ENCODE results near the gene THAP4. TPM values are rescaled to one million over a fixed set of nuclear protein-coding genes. Genes with fewer than 3 reads are reported as not detected.
"Not testable (repeated sequence)": the region's sequence is repeated elsewhere in the genome, so short reads cannot be mapped to it uniquely, and the experiment has no call there.

THAP4 gene
- total and polyA plus RNA-seq, 9 donors = 36.3 to 51.7 (median 43.9) TPM

DNA sequence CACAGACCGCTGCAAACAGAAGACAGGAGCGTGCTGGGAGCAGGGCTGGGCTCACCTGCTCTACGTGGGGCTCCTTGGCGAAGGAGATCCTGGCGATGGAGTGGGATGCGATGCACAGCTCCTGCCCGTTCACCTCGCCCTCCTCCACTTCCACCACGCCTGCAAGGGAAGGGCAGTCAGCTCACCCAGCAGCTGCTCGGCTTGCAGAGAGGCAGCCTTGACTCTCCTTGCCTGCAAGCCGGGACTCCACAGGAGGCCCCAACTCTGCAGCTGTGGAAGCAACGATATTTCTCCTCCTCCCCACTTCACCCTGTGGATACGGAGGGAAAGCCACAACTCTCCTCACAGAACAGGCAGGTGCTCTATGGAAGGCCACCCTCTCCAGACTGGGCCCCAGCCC, 35.1 kb downstream of the THAP4 start:
- Histone ChIP-seq H3K9me3 (replicated peaks; ENCODE audit: control insufficient read depth, low read depth, low read length) (no peaks in the 10 kb centered on the region), H3K36me3 (ENCODE audit: control insufficient read depth, insufficient read depth, low read length) (peaks cover 51% of the 10 kb centered on the region), H3K4me3 (ENCODE audit: low read length) (no peak overlapping the region), H3K27me3 (ENCODE audit: control insufficient read depth, insufficient read depth, low read length) (no peaks in the 10 kb centered on the region), H3K4me1 (ENCODE audit: control insufficient read depth, insufficient read depth, low read length) (no peaks in the 10 kb centered on the region), H3K27ac (ENCODE audit: low read length) (no peak overlapping the region)
- WGBS (ENCODE audit: insufficient coverage) = 94% methylated on average over 11 of the region's 13 CpGs
- no peak for DNase-seq

DNA sequence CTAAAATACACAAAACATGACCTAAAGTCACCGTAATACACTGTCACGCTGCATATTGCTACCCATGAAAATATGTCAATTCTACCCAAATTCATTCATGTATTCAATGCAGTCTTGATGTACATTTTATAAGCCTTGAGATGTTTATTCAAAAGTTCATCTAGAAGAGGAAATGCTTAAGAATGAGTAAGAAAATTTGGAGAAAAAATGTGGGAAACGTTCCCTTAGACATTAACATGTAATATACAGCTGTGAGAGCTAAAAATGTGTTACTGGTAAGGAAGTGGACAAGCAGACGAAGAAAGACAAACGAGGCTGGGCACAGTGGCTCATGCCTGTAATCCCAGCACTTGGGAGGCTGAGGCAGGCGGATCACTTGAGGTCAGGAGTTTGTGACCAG, 37.3 kb downstream of the THAP4 start:
- Histone ChIP-seq H3K36me3 (ENCODE audit: control insufficient read depth, insufficient read depth, low read length) (peaks cover 43% of the 10 kb centered on the region), H3K9me3 (replicated peaks; ENCODE audit: control insufficient read depth, low read depth, low read length) (no peaks in the 10 kb centered on the region)

GRCh38 chr2:241598487-241598886, 38.5 kb downstream of the THAP4 start:
- no peaks in the 10 kb centered on the region for H3K4me1 ChIP-seq (ENCODE audit: control insufficient read depth, insufficient read depth, low read length)
- H3K4me3 ChIP-seq (ENCODE audit: low read length) = no peak overlapping the region
- peaks cover 44% of the 10 kb centered on the region for H3K36me3 ChIP-seq (ENCODE audit: control insufficient read depth, insufficient read depth, low read length)
- no CpG with 5 or more reads among the region's 1 CpG for WGBS (ENCODE audit: insufficient coverage)
- H3K27me3 ChIP-seq (ENCODE audit: control insufficient read depth, insufficient read depth, low read length) = no peaks in the 10 kb centered on the region
- H3K27ac ChIP-seq (ENCODE audit: low read length) = no peak overlapping the region
- DNase-seq = peak; percentile 29
- H3K9me3 ChIP-seq (replicated peaks; ENCODE audit: control insufficient read depth, low read depth, low read length) = no peaks in the 10 kb centered on the region

More for the DNA sequence above, 37.3 kb downstream of the THAP4 start:
- 81% methylated on average over 2 of the region's 6 CpGs for WGBS (ENCODE audit: insufficient coverage)
- no peaks in the 10 kb centered on the region for H3K27me3 ChIP-seq (ENCODE audit: control insufficient read depth, insufficient read depth, low read length)
- no peaks in the 10 kb centered on the region for H3K4me1 ChIP-seq (ENCODE audit: control insufficient read depth, insufficient read depth, low read length)
- DNase-seq = no peak
- no peak overlapping the region for H3K4me3 ChIP-seq (ENCODE audit: low read length)
- no peak overlapping the region for H3K27ac ChIP-seq (ENCODE audit: low read length)

- Histone ChIP-seq H3K4me3 (ENCODE audit: low read length) (no peak overlapping the region), H3K9me3 (replicated peaks; ENCODE audit: control insufficient read depth, low read depth, low read length) (no peaks in the 10 kb centered on the region), H3K27me3 (ENCODE audit: control insufficient read depth, insufficient read depth, low read length) (no peaks in the 10 kb centered on the region), H3K36me3 (ENCODE audit: control insufficient read depth, insufficient read depth, low read length) (peaks cover 47% of the 10 kb centered on the region), H3K27ac (ENCODE audit: low read length) (no peak overlapping the region), H3K4me1 (ENCODE audit: control insufficient read depth, insufficient read depth, low read length) (no peaks in the 10 kb centered on the region)
- WGBS (ENCODE audit: insufficient coverage) = 15% methylated on average over 4 of the region's 5 CpGs
- peak; percentile 62 for DNase-seq
Observed at GRCh38 chr2:241598061-241598460, 38.9 kb downstream of the THAP4 start.

DNA sequence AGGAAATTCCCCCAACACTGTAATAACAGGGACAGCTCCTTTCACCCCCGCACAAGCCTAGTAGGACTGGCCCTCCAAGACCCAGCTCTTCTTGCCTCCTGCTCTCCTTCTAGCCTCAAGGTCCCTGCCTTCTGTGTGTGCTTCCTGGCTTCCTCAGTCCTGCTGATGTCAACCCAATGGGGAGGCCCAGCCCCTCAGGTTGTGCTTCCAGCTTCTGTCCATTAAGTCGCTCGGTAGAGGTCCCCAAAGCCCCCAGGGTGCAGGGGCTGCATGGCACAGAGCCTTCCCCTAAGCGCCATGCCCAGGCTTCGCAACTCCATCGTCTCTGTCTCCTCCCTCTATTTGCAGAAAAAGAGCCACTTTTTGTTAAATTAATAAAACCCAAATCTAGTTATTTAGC, 39.4 kb downstream of the THAP4 start:
- Histone ChIP-seq H3K4me3 (ENCODE audit: low read length) (no peak overlapping the region), H3K4me1 (ENCODE audit: control insufficient read depth, insufficient read depth, low read length) (no peaks in the 10 kb centered on the region), H3K27me3 (ENCODE audit: control insufficient read depth, insufficient read depth, low read length) (no peaks in the 10 kb centered on the region), H3K27ac (ENCODE audit: low read length) (no peak overlapping the region), H3K36me3 (ENCODE audit: control insufficient read depth, insufficient read depth, low read length) (peaks cover 47% of the 10 kb centered on the region), H3K9me3 (replicated peaks; ENCODE audit: control insufficient read depth, low read depth, low read length) (no peaks in the 10 kb centered on the region)
- 63% methylated on average over 4 of the region's 6 CpGs for WGBS (ENCODE audit: insufficient coverage)
- DNase-seq = no peak

DNA sequence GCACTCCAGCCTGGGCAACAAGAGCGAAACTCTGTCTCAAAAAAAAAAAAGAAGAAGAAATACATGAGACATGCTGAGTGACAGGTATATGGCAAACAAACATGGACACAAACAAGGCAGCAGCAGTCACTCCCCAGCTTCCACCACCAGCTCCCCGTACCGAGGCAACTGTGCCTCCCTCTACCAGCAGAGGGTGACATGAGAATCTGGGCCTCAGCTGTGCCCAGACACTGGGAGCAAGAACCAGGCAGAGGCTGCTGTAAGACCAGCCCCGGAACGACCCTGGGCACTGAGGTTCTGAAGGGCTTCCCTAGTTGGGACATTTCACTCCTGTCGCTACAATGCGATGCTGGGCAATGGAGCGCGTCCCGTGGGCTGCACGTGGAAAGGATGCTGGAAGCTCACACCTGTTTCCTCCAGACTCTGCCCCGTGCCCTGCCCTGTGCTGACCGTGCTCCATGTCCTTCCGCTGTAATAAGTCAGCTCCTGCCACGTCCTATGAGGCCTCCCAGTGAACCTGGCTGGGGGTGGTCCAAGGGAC, 41.3 kb downstream of the THAP4 start:
- Histone ChIP-seq H3K4me3 (ENCODE audit: low read length) (no peak overlapping the region), H3K9me3 (replicated peaks; ENCODE audit: control insufficient read depth, low read depth, low read length) (no peaks in the 10 kb centered on the region), H3K4me1 (ENCODE audit: control insufficient read depth, insufficient read depth, low read length) (no peaks in the 10 kb centered on the region), H3K27me3 (ENCODE audit: control insufficient read depth, insufficient read depth, low read length) (no peaks in the 10 kb centered on the region), H3K27ac (ENCODE audit: low read length) (no peak overlapping the region), H3K36me3 (ENCODE audit: control insufficient read depth, insufficient read depth, low read length) (peaks cover 40% of the 10 kb centered on the region)
- DNase-seq = no peak
- WGBS (ENCODE audit: insufficient coverage) = 89% methylated on average over 14 of the region's 15 CpGs

GRCh38 chr2:241593271-241593670, 43.7 kb downstream of the THAP4 start:
- Histone ChIP-seq H3K27me3 (ENCODE audit: control insufficient read depth, insufficient read depth, low read length) (no peaks in the 10 kb centered on the region), H3K4me1 (ENCODE audit: control insufficient read depth, insufficient read depth, low read length) (no peaks in the 10 kb centered on the region), H3K4me3 (ENCODE audit: low read length) (no peak overlapping the region), H3K9me3 (replicated peaks; ENCODE audit: control insufficient read depth, low read depth, low read length) (peaks cover 6% of the 10 kb centered on the region), H3K27ac (ENCODE audit: low read length) (no peak overlapping the region), H3K36me3 (ENCODE audit: control insufficient read depth, insufficient read depth, low read length) (peaks cover 37% of the 10 kb centered on the region)
- 86% methylated on average over 11 of the region's 16 CpGs for WGBS (ENCODE audit: insufficient coverage)
- no peak for DNase-seq

DNA sequence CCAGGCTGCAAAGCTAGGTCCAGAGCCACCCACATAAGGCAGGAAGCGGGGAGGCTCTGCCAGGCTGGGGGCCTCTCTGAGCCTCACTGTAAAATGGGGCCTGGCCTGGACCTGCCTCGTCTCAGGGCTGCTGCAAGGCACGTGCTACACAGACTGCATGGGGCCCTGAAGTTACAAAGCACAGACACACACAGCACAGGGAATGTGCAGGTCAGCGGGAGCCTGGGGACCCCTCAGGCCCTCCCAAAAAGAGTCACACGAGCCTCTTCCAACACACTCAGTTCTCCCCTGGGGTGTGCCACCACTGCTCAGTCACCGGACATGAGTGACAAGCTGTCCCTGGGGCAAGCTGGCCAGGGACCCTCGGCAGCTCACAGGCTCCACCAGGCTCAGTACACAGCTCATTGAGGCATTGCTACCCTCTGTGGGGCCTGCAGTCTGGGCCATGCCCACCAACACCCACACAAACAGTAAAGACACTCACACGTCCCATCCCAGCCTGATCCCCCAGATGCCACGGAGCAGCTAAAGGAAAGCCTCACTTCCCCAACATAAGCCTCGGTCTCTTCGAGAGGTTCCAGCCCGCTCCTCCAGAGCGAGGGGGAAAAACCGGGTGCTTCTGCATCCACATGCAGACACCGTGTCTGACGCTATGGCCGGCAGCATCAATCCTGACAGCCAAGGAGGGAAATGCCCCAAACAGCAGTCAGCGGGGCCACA, 44.7 kb downstream of the THAP4 start:
- no peak overlapping the region for H3K4me3 ChIP-seq (ENCODE audit: low read length)
- no peak for DNase-seq
- no peak overlapping the region for H3K27ac ChIP-seq (ENCODE audit: low read length)
- WGBS (ENCODE audit: insufficient coverage) = 84% methylated on average over 18 of the region's 18 CpGs
- H3K27me3 ChIP-seq (ENCODE audit: control insufficient read depth, insufficient read depth, low read length) = no peaks in the 10 kb centered on the region
- peaks cover 33% of the 10 kb centered on the region for H3K36me3 ChIP-seq (ENCODE audit: control insufficient read depth, insufficient read depth, low read length)
- peaks cover 14% of the 10 kb centered on the region for H3K9me3 ChIP-seq (replicated peaks; ENCODE audit: control insufficient read depth, low read depth, low read length)
- H3K4me1 ChIP-seq (ENCODE audit: control insufficient read depth, insufficient read depth, low read length) = no peaks in the 10 kb centered on the region

DNA sequence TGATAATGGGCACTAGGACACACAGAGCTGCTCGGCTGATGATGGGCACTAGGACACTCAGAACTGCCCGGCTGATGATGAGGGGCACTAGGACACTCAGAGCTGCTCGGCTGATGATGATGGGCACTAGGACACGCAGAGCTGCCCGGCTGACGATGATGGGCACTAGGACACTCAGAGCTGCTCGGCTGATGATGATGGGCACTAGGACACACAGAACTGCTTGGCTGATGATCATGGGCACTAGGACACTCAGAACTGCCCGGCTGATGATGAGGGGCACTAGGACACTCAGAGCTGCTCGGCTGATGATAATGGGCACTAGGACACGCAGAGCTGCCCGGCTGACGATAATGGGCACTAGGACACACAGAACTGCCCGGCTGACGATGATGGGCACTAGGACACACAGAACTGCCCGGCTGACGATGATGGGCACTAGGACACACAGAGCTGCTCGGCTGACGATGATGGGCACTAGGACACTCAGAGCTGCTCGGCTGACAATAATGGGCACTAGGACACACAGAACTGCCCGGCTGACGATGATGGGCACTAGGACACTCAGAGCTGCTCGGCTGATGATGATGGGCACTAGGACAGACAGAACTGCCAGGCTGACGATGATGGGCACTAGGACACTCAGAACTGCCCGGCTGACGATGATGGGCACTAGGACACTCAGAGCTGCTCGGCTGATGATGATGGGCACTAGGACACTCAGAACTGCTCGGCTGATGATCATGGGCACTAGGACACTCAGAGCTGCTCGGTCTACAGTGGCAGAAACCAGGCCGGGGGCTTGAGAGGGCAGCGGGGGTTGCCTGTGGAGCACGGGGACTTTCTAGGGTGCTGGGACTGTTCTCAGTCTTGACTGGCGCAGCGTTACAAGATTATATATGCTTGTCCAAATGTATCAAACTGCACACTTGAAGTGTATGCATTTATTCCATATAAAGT, 46.2 kb downstream of the THAP4 start:
- not testable (repeated sequence) for H3K27ac ChIP-seq (ENCODE audit: low read length); H3K4me3 ChIP-seq (ENCODE audit: low read length); DNase-seq; H3K4me1 ChIP-seq (ENCODE audit: control insufficient read depth, insufficient read depth, low read length); H3K27me3 ChIP-seq (ENCODE audit: control insufficient read depth, insufficient read depth, low read length)
- peaks cover 27% of the 10 kb centered on the region for H3K9me3 ChIP-seq (replicated peaks; ENCODE audit: control insufficient read depth, low read depth, low read length)
- peaks cover 35% of the 10 kb centered on the region for H3K36me3 ChIP-seq (ENCODE audit: control insufficient read depth, insufficient read depth, low read length)
- WGBS (ENCODE audit: insufficient coverage) = 86% methylated on average over 30 of the region's 33 CpGs

- peaks cover 36% of the 10 kb centered on the region for H3K9me3 ChIP-seq (replicated peaks; ENCODE audit: control insufficient read depth, low read depth, low read length)
- not testable (repeated sequence) for DNase-seq; H3K4me3 ChIP-seq (ENCODE audit: low read length); H3K4me1 ChIP-seq (ENCODE audit: control insufficient read depth, insufficient read depth, low read length); H3K27me3 ChIP-seq (ENCODE audit: control insufficient read depth, insufficient read depth, low read length); H3K27ac ChIP-seq (ENCODE audit: low read length)
- WGBS (ENCODE audit: insufficient coverage) = 82% methylated on average over 17 of the region's 17 CpGs
- H3K36me3 ChIP-seq (ENCODE audit: control insufficient read depth, insufficient read depth, low read length) = peaks cover 36% of the 10 kb centered on the region
Observed at GRCh38 chr2:241589863-241590262, 47.1 kb downstream of the THAP4 start.

Measured in muscle of leg (tissue), 11 donors.